ENCODE measurements around the gene KIF13A.
"Not testable (repeated sequence)": the region's sequence is repeated elsewhere in the genome, so short reads cannot be mapped to it uniquely, and the experiment has no call there.

KIF13A gene

GRCh38 chr6:17867880-17868279, 119.6 kb downstream of the KIF13A start:
- no peak for DNase-seq

- DNase-seq = no peak
These were observed 120.5 kb downstream of the KIF13A start for GRCh38 chr6:17866876-17867444.

- no peak for DNase-seq
These were observed 121.4 kb downstream of the KIF13A start for GRCh38 chr6:17865798-17866725.

GRCh38 chr6:17865243-17865642, 122.2 kb downstream of the KIF13A start:
- DNase-seq = no peak

- DNase-seq = no peak
These were observed 123.3 kb downstream of the KIF13A start for GRCh38 chr6:17863901-17864754.

- no peak for DNase-seq
These were observed 126.1 kb downstream of the KIF13A start for GRCh38 chr6:17861361-17861760.

- DNase-seq = no peak
These were observed 127.6 kb downstream of the KIF13A start for GRCh38 chr6:17859846-17860245.

GRCh38 chr6:17858584-17858983, 128.9 kb downstream of the KIF13A start:
- DNase-seq = no peak

- not testable (repeated sequence) for DNase-seq
These were observed 130.2 kb downstream of the KIF13A start for GRCh38 chr6:17857188-17857587.

GRCh38 chr6:17856306-17856705, 131.1 kb downstream of the KIF13A start:
- DNase-seq = no peak

GRCh38 chr6:17855381-17855780, 132.1 kb downstream of the KIF13A start:
- no peak for DNase-seq

- no peak for DNase-seq
These were observed 133.9 kb downstream of the KIF13A start for GRCh38 chr6:17853533-17853932.

GRCh38 chr6:17851720-17852161, 135.7 kb downstream of the KIF13A start:
- DNase-seq = no peak

- no peak for DNase-seq
These were observed 136.3 kb downstream of the KIF13A start for GRCh38 chr6:17851001-17851719.

- DNase-seq = no peak
These were observed 137.2 kb downstream of the KIF13A start for GRCh38 chr6:17850281-17850680.

- DNase-seq = no peak
These were observed 140.2 kb downstream of the KIF13A start for GRCh38 chr6:17847203-17847760.

- no peak for DNase-seq
These were observed 140.7 kb downstream of the KIF13A start for GRCh38 chr6:17846762-17847161.

GRCh38 chr6:17845598-17845997, 141.8 kb downstream of the KIF13A start:
- no peak for DNase-seq

GRCh38 chr6:17844967-17845366, 142.5 kb downstream of the KIF13A start:
- not testable (repeated sequence) for DNase-seq

GRCh38 chr6:17842934-17843821, 144.3 kb downstream of the KIF13A start:
- no peak for DNase-seq
